ENCODE measurements around the gene DPEP1. TPM values are rescaled to one million over a fixed set of nuclear protein-coding genes. Genes with fewer than 3 reads are reported as not detected.

The DPEP1 gene
- total and polyA plus RNA-seq, 2 experiments from 2014 or later = 1.7 to 2.3 TPM

GRCh38 chr16:89621698-89622409 is 8.4 kb downstream of the DPEP1 start:
- no peaks in the 10 kb centered on the region for H3K79me2 ChIP-seq (replicated peaks; ENCODE audit: insufficient read depth)
- peaks cover 27% of the 10 kb centered on the region for H3K27me3 Mint-ChIP-seq (ENCODE audit: insufficient read depth, low read depth, poor library complexity)
- no peak for TF ChIP-seq NANOG (IDR thresholded peaks at IDR 0.05; ENCODE audit: borderline replicate concordance)
- no peak for TF ChIP-seq EZH2phosphoT487 (IDR thresholded peaks at IDR 0.05; ENCODE audit: unreplicated experiment)
- TF ChIP-seq STAT1 (IDR thresholded peaks at IDR 0.05; ENCODE audit: unreplicated experiment) = no peak
- TF ChIP-seq EZH2 (IDR thresholded peaks at IDR 0.05; ENCODE audit: low read depth, unreplicated experiment) = no peak
- no peak for TF ChIP-seq ZNF462 (CRISPR knock-in tag; IDR thresholded peaks at IDR 0.05)
- no peak for TF ChIP-seq POLR2AphosphoS5 (IDR thresholded peaks at IDR 0.05; ENCODE audit: low read depth)
- TF ChIP-seq ETS1 (IDR thresholded peaks at IDR 0.05) = no peak
- no peak for TF ChIP-seq JUNB (IDR thresholded peaks at IDR 0.05; ENCODE audit: unreplicated experiment)
- no peak for TF ChIP-seq ZNF114 (CRISPR knock-in tag; IDR thresholded peaks at IDR 0.05)
- TF ChIP-seq REST (IDR thresholded peaks at IDR 0.05; ENCODE audit: unreplicated experiment) = no peak
- H3K4me3 ChIP-seq = no peak overlapping the region
- H3K9me2 ChIP-seq (ENCODE audit: insufficient read depth) = no peaks in the 10 kb centered on the region
- H3K36me3 Mint-ChIP-seq (ENCODE audit: low read depth) = no peaks in the 10 kb centered on the region
- no peak overlapping the region for H2AFZ ChIP-seq
- H4K20me1 ChIP-seq (replicated peaks; ENCODE audit: insufficient read depth) = no peaks in the 10 kb centered on the region
- H3K4me1 Mint-ChIP-seq = peaks cover 21% of the 10 kb centered on the region
- peaks cover 3% of the 10 kb centered on the region; the same call in 1 of the 2 replicates for H3K4me1 ChIP-seq (ENCODE audit: insufficient read depth)
- H3K4me3 Mint-ChIP-seq = no peak overlapping the region
- H3K36me3 ChIP-seq (ENCODE audit: insufficient read depth) = no peaks in the 10 kb centered on the region
- peaks cover 8% of the 10 kb centered on the region; the same call in 1 of the 2 replicates for H3F3A ChIP-seq (replicated peaks; ENCODE audit: low read depth)
- no peaks in the 10 kb centered on the region for H3K9me3 Mint-ChIP-seq
- no peak overlapping the region for H3K27ac Mint-ChIP-seq
- no peak for DNase-seq (ENCODE audit: low spot score)
- peaks cover 5% of the 10 kb centered on the region; the same call in 1 of the 2 replicates for H3K27me3 ChIP-seq (ENCODE audit: insufficient read depth)
- no peak overlapping the region for H3K4me2 ChIP-seq
- H3K27ac ChIP-seq (ENCODE audit: low read depth) = no peak overlapping the region
- no peak for ATAC-seq

Data from GM23338 (cell line).